Inferior parietal cortex (tissue), 1 donor: ENCODE data around the gene MAP1LC3B.
"Not testable (repeated sequence)": the region's sequence is repeated elsewhere in the genome, so short reads cannot be mapped to it uniquely, and the experiment has no call there.

Source experiments
- DNase-seq: peaks from one replicate; pipeline ENCODE4 v3.0.0-alpha.2; 2016; ENCODE audit errors: extremely low spot score

MAP1LC3B gene

DNA sequence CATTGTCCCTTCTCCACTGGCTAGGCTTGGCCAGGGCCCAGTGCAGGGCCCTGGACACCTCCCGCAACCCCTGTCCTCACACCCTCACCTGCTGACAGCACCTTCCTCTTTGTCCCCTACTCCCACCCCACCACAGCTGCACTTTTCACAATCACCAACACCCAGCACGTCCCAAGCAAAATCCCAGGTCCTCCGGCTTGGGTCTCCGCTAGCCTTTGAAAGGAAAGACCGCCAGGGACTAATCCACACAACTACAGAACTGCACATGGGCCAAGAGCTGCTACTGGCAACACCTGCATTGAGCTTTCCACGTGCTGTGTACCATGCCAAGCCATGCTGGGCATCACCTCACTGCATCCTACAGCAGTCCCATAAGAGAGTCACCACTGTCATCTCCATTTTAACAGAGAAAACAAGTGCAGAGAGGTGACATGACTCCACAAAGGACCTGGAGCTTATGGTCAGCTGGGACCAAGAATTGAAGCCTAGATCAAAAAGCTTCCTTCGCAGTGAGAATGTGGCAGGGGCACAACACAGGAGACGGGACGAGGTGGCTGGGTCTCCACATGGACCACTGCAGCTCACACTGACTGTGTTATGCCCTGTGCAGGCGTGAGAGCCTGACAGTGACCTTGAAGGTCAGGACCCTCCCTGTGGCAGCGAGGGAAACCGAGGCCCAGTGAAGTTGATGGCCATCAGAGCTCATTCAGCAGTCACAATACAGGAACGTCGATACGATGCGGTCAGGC, 31.1 kb upstream of the MAP1LC3B start:
- no peak for DNase-seq

DNA sequence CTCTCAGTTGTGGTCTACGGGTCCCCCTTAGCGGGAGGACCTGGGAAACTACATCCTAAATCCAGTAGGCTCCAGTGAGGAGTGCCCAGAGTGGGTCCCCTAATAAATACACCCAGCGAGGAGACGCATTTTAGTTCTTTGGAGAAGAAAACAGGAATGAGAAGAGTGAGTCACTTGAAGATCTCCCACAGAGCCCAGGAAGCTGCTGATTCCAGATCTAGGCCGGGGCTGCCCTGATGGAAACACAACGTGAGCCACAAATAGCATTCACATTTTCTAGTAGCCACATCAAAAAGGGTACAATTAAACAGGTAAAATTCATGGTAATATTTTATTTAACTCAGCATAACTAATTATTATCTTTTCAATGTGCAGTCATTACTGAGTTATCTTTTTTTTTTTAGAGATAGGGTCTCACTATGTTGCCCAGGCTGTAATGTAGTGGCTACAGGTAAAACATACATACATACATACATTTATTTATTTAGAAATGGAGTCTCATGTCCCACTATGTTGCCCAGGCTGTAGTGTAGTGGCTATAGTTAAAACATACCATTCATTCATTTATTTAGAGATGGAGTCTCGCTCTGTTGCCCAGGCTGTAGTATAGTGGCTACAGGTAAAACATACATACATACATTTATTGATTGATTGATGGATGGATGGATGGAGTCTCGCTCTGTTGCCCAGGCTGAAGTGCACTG, 30.1 kb upstream of the MAP1LC3B start:
- DNase-seq: no peak

DNA sequence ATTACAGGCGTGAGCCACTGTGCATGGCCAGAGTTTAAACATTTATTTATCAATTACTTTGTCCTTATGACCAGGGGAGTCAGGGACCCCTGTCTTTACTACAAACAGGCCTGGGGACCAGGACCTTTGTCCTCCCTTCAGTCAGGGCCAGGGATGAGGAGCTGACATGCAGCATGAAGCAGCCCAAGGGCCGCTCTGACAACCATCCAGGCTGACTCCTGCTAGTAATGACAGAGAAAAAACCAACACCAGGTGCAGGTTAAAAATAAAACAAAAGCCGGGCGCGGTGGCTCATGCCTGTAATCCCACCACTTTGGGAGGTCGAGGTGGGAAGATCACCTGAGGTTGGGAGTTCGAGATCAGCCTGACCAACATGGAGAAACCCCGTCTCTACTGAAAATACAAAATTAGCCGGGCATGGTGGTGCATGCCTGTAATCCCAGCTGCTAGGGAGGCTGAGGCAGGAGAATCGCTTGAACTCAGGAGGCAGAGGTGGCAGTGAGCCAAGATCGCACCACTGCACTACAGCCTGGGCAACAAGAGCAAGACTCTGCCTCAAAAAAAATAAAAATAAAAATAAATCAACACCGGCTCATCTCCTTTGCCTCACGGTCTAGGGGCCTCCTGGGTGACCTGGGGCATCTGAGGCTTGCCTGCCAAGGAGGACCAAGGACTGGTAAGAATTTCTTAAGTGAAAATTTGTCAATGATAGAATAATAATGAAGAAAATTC, 29.1 kb upstream of the MAP1LC3B start:
- DNase-seq: not testable (repeated sequence)

DNA sequence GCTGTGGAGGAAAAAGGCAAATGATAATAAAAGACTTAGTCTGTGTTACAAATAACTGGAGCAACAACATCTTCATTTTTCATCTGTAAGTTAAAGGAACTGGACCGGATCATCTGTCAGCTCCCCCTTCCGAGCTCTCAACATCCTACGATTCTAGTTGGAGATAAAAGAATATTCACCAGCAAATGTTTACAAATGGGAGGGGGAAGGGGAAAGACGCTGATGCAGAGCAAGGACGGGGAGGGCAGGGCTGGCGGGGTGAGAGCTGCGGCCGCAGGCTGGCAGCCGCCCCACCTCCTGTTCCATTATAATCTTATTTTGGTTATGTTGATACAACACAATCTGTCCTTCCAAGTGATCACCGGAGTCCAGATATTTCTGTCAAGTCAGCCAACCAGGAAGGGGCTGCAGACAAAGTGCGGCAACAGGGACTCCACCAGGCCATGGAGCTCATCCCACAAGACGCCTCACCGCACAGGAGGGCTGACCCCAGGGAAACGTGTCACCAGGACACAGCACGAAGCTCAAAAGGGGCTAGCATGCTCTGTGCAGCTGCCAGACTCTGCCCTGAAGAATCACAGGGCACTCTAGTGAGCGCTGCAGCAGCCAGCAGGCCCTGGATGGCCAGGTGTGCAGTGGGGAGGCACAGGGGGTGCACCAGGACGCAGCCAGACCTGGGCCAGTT, 28.2 kb upstream of the MAP1LC3B start:
- DNase-seq: no peak

DNA sequence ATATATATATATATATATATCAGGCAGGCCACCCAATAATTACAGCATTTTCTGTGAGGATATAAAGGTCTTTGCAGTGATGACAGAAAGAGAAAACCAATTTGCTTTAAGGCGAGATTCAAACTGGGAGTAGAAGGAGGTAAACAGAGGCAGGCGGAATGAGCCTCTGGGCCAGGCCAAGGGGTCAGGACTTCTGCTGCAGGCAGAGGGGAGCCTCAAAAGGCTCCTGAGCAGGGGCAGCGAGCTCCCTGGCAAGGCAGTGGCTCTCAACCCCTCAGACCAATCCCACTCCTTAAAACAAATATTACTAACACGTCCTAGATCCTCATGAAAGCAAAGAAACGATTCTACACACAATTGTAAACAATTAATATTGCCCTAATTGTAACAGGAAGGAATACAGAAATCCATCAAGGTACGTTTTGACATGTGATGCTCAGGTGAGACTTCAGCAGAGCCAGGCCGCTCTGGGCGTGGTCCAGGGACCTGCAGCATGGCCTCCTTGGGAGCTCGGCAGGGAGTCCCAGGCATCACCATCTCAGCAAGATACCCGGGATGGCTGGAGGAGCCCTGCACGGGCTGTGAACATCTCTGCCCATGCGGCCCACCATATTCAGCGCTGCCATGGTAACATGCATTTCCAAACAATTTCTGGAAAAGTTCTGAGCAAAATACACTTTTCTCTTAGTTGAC, 27.0 kb upstream of the MAP1LC3B start:
- no peak for DNase-seq

DNA sequence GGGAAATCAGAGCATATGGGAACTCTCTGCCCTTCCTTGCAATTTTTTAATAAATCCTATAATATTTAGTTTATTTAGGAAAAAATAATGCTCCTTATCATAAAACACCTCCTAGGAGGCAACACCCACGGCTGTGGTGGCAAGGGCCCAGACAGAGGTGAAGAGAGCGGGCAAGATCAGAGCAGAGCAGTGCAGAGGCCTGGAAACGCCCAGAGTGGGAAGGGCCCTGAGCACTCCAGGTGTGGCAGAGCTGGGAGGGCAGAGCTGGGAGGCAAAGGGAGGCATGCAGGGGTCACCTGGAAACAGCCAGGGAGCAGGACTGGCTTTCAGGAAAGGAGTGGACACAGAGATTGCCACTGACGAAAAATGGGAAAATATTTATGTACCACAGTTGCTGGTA, 25.8 kb upstream of the MAP1LC3B start:
- DNase-seq: no peak

DNA sequence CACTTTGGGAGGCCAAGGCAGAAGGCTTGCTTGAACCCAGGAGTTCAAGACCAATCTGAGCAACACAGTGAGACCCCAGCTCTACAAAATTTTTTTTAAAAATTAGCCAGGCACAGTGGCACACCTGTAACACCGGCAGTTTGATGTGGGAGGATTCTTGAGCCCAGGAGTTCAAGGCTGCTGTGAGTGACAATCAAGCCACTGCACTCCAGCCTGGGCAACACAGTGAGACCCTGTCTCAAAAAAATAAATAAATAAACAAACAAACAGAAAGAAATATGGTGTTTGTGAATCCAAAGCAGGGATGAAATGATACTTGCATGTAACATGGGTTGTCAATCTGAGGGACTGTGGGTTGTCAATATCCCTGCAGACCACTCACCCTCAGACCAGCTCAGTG, 25.2 kb upstream of the MAP1LC3B start:
- no peak for DNase-seq

DNA sequence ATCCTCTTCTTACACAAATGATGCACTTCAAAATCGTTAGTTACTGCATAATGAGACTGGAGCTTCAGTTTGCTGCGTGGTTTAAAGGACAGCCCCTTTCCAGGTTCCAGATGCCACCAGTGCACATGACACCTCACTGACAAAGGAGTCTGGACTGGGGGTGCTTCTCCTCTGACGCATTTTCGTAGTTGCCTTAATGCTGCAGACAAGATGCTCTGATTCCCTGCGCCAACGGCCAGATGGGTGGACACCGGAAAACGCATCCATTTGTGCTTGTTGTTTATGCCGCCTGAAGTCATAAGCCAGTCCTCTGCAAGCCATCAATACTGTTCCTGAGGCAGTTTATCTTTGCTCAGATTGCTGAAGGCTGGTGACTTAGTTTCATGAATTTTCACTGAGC, 24.6 kb upstream of the MAP1LC3B start:
- no peak for DNase-seq

DNA sequence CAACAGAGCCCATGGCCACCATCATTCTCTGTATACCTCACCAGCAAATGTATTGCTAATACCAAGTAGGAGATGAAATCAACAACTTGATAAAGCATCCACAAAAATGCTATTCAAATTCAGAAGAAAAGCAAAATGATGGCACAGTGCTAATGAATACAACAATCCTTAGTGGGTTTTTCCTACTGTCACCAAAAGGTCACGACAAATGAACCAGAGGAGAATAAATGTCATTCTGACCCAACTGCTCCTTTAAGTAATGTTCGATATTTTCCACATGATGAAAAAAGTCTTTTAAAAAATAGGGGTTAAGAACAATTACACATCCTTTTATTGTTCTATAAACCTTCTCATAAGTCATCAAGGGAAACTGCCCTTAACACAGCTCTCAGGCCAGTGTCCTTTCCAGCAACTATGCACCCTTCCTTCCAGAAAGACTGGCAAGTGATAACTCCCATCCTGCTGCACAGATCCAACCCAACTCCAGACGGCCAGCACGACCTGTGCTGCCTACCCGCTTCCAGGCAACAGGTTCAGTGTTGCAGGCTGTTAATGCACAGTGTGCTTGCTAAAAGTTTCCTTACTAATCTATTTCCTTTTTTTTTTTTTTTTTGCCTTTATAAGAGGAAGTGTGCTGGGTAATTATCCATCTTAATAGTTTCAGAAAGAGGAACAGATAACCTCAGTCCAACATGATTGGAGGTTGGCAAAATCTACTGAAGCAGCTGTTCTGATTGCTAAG, 23.9 kb upstream of the MAP1LC3B start:
- DNase-seq: no peak

DNA sequence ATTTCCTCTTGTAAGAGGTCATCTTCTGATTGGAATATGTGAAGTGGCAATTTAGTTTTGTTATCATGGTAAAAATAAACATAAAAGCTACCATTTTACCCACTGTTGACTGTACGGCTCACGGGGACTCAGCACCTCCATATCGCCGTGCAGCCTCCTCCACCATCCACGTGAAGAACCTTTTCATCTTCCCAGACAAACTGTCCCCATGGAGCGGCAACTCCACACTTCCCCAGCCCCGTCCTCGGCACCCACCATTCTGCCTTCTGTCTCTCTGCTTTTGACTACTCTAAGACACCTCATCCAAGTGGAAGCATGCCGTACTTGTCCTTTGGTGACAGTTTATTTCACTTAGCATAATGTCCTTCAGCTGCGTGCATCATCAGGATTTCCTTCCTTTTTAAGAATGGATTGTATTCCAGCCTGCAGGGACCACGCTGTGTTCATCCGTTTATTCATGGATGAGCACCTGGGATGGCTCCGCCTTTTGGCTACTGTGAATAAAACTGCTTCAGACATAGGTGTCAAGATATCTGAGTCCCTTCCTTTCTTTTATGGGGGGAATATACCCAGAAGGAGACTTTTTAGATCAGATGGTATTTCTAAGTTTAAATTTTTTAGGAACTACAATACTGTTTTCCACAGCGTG, 22.9 kb upstream of the MAP1LC3B start:
- DNase-seq: no peak

DNA sequence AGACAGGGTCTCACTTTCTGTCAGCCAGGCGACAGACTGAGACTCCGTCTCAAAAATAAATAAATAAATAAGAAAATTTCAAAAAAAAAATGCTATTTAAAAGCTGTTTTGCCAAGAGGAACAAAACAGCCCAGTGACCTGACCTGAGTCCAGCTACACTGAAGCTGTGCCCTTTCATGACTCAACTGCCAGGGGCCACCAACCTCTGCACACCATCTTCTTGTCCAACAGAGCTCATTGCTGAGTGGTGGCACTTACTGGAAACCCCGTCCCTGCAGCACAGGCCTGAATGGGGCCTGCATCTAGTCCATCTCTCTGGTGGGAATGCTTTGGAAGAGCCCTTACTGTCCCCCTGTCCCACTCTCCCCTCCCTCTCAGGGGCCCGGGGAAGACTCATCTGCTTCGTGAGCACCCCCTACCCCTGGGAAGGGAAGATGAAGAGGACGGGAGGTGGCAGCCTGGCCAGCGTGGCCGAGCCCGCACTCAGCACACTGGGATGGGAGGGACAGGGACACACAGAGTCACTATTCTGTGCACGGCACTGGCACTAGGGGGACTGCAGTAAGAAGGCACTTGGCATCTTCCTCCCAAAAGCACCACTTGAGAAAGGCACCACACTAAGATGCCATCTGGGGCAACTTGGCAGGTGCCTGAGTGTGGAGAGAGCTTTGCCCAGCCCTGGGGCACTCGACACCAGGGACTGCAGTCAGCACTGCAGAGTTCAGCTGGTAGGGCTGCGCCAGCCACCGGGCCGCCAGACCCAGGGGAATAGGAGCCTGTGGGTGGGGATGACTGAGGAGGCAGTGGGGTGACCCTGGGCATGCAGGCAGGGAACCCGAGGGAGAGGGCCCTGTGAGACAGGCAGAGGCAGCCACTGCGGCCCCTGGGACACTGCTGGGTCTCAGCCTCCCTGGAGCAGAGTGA, 22.1 kb upstream of the MAP1LC3B start:
- no peak for DNase-seq

DNA sequence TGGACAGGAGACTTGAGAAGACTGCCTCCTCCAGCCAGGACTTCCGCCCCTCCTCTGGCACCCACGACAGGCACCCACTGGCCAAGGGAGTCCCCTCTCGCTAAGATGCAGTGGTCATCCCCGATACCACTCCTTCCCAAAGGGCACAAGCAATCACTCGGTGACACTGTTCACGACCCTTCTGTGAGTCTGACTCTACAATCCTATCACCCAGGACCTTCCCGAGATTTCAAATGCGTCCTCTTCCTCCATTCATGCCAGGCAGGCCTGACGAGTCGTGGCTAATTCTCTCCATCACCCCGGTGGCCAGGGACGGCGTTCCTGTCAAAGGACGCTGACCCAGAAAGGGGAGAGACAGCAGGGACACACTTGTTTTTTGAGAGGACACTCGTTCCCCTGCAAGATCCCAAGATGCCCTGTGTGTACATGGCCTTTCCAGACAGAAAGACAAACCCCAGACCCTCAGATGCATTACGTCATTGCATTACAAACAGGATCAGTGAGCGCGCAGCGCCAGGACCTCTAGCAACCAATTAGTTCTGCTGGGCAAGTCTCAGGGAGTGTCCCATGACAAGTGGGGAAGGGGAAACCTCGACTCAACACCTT, 20.8 kb upstream of the MAP1LC3B start:
- DNase-seq: no peak

DNA sequence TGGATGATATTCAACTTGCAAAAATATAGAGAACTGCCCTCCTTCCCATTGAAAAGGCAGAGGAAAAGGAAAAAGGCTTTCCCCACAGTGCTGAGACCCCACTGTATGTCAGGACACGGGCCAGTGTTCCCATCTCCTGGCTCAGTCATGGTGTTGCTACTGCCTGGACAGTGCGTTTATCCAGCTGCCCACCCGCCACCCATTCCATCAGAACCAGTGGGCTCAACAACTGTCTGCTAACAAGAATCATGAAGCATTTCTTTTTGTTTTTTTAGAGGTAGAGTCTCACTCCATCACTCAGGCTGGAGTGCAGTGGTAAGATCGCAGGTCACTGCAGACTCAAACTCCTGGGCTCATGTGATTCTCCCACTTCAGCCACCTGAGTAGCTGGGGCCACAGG, 19.8 kb upstream of the MAP1LC3B start:
- no peak for DNase-seq

DNA sequence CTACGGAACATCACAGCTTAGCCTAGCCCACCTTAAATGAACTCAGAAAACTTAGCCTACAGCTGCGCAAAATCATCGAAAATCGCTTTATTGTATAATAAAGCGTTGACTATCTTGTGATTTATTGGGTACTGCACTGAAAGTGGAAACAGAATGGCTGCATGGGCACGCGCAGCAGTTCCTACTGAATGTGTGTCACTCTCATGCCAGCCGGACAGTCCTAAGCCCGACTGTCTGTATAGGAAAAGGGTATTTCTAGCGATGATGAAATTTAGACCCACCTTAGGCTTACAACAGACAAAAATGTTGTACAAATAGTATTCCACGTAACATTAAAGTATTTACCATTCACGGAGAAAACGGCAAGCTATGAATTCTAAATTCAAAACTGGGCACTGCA, 17.8 kb upstream of the MAP1LC3B start:
- no peak for DNase-seq

DNA sequence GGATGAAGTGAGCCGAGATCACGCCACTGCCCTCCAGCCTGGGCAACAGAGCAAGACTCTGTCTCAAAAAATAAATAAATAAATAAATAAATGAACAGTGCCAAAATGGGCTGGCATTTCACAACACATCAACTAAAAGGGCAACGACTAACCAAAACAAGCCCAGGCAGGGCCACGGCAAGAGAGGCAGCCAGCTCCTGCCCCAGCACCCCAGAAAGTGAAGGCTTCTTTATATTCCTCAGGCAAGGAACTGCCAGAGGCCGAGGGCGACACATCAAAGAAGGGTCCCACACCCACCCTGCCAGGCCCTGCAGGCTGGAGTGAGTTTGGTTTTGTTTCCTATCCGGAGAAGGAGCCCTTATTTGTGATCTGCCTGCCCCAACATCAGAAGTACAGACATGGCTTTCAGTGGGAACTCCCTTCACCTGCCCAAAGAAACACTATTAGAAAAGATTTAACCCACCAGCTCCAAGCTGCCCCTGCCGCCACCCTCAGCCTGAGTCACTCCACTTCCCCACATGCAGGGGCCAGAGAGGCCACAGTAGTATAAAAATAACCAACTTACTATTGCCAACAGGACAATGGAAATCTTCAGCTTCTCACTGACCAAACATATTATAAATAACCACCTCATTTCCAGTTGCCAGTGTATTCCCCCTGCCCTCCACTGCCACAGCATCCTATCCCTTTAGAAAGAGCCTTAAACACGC, 16.6 kb upstream of the MAP1LC3B start:
- DNase-seq: no peak

DNA sequence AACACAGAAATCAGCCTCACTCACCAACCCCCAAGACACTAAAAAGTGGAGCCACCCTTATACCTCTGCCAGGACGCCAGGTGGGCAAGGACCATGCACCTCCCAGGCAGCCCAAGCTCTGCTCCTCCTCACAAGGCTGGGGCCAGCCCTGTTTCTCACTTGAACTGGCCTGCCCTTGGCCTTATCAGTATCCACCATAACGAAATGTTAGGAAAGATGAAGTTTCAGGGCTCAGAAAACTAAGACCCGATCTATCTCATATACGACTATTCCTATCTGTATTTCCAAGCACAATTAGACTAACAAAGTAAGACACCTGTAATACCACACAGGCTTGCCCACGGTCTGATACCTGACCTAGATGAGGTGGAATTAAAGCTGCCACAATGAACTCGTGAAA, 15.5 kb upstream of the MAP1LC3B start:
- no peak for DNase-seq

DNA sequence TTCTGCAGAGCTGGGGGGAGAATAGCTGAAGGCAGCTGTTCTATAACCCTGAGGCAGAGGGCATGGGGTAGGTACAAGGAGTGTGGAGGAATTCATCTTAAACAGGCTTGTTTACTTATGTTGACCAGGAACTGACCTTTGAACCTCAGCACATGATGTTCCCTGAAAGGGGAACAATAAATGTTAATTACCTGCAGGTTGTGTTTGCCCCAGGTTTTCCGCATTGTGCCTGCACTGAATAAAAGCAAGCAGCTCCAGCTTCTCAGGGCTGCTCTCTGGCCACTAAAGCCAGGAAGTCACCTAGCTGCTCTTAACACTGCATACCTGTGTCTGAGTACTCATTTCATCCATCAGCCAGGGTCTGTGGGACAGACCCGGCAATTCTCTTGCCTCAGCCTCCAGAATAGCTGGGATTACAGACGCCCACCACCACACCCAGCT, 12.8 kb upstream of the MAP1LC3B start:
- DNase-seq: not testable (repeated sequence)

DNA sequence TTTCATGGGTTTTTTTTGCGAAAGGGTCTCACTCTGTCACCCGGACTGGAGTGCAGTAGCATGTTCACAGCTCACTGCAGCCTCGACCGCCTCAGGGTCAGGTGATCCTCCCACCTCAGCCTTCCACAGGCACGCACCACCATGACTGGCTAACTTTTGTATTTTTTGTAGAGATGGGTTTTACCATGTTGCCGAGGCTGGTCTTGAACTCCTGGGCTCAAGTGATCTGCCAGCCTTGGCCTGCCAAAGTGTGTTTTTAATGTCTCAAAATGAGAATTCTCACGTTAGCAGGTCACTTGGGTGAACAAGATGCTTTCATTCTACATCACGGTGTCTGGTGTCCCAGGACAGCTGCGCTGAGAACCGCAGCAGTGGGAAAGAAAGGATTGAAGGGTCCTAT, 11.7 kb upstream of the MAP1LC3B start:
- DNase-seq: no peak
